GM18508 (cell line): ENCODE results near the gene VAC14.

Experiments
- ATAC-seq: cut with Tn5 transposase; IDR thresholded peaks from one replicate; pipeline ENCODE4 v1.9.1; 2021; ENCODE audit warnings: moderate number of reproducible peaks; ENCODE audit not compliant: insufficient read depth, unreplicated experiment

Gene VAC14

DNA sequence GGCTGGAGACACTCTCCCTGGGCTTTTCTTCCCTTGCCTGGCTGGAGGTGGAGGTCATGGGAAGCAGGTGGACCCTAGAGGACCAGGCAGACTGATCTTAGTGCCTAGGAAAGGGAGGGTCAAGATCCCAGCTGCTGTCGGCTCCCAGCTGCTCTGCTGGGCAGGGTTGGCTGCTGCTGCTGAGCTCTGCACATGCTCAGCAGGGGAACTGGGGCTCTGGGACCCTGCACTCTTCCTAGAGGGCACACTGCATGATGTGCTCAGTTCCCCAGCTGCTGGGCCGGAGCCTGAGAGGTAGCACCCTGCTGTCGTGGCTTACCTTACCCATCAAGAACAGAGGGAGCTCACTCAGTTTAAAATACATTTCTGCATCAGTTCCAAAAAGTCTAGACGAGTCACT, 34.3 kb downstream of the VAC14 start:
- ATAC-seq, result no peak

DNA sequence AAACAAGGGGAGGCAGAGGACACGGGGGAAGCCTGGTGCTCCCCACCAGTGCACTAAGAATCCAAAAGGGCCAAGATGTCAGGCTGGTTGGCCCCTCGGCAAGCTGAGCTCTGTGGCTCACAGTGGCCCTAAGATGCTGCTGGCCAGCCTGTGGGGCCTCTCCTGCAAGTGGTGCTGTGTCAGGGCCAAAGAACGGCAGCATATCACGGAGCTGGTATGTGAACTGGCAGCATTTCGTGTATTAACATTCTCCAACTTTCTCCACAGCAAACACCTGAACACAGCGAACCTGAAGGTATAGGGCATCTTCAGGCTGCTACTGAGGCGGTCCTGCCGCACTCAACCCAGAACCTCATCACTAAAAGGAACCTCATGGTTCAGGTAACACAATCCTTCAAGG, 34.8 kb downstream of the VAC14 start:
- no peak for ATAC-seq

GRCh38 chr16:70765491-70765890, 35.5 kb downstream of the VAC14 start:
- no peak for ATAC-seq

DNA sequence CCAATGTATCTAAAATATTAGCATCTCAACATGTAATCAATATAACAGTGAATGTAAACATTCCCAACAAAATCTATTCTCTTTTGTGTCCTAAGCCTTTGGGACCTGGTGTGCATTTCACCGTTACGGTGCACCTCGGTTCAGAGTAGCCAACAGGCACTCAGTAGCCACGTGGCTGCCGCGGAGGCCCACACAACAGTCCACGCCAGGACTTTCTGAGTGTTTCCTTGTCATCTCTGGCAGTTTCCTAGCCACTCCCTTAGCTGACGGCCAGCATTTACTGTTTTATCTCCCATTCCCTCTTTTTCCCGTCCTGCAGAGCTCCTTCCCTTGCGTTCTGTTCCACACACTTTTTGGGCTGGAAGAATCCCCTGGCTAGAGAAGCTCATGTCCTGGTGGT, 36.3 kb downstream of the VAC14 start:
- ATAC-seq, result no peak

GRCh38 chr16:70760221-70760620, 40.7 kb downstream of the VAC14 start:
- no peak for ATAC-seq

GRCh38 chr16:70759666-70760065, 41.3 kb downstream of the VAC14 start:
- ATAC-seq, result no peak

- ATAC-seq, result no peak
These were observed 42.2 kb downstream of the VAC14 start for GRCh38 chr16:70758786-70759185.

GRCh38 chr16:70757183-70757582, 43.8 kb downstream of the VAC14 start:
- ATAC-seq, result no peak

DNA sequence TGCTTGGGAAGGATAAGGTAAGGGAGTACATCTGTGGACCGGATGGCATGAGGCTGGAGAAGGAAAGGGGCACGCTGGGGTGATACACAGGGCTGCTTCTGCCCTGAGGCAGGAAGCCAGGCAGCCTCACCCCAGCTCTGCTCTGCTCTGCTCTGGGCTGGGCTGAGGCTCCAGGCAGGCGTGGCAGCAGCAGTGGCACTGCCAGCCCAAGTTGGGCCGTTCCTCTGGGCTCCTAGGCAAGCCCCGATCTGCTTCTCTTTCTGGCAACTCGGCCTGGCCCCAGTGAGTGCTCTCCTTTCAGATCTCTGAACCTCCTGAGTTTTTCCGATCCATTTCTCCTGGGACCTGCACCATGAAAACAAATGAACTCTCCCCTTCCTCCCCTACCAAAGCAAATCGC, 44.9 kb downstream of the VAC14 start:
- ATAC-seq, result no peak

DNA sequence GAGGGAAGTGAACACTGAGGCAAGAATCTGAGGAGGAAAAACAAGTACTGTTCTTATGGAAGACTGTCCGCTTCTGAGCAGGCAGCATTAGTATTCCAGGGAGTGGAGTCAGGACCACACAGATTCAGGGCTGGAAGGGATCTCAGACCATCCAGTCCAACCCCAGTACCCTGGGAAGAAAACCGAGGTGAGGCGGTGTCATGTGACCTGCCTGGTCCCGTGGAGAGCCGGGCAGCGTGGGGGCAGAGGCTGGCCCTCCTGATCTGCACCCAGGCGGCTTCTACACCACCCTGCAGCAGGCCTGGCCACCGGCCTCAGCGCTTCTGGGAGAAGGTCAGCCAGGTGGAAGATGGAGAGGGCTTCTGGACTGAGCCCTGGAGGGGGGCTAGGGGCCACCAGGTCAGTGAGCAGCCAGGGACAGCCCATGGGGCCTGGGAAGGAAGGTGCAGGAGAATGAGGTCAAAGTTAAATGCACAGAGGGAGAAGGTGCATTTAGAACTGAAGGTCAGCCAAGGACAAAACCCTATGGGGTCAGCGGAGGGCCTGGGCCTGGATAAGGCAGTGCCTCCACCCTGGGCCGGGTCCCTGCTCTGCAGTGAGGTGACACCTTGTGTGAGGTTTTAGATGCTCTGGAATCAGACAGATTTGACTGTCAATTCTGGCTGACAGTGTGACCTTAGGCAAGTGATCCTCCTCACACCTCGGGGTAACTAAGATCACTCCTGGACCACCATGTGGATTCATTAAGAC, 45.9 kb downstream of the VAC14 start:
- no peak for ATAC-seq

GRCh38 chr16:70754371-70754770, 46.6 kb downstream of the VAC14 start:
- ATAC-seq, result no peak

GRCh38 chr16:70753694-70754325, 47.1 kb downstream of the VAC14 start:
- no peak for ATAC-seq

DNA sequence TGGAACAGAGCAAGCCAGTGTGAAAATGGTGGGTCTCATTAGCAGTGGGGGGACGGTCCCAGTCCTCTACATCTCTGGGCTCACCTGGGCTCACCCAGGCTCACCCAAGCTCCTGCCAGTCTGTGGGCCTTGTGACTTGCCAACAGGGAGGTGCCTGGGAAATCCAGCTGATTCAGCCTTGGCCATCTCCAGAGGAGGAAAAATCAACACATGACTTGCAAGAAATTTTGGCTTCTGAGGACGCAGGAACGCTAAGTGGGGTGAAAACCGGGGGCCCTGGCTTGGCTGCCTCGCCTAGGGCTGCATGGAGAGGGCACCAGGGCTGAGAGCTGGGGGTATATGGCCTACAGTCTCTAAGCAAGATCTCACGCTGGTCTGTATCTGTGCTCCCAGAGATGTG, 47.7 kb downstream of the VAC14 start:
- no peak for ATAC-seq

GRCh38 chr16:70752426-70752825, 48.5 kb downstream of the VAC14 start:
- no peak for ATAC-seq

DNA sequence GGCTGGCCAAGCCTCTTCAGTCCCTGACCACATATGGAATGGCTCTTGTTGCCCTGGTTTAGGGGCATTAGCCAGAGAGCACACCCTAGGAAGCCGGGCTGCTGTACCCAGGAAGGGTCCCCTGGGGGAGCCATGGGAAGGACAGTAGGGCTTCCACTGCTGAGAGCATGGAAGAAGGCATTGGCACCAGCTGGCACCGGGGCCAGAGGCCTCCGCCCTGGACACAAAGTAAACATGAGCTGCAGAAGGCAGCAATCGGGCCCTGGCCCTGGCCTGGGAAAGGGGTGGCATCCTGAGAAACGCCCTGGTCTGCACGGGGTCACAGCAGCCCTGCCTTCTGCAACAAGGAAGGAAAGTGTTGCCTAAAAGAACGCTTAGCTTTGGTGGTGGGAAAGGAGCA, 49.4 kb downstream of the VAC14 start:
- no peak for ATAC-seq

GRCh38 chr16:70750893-70751467, 50.0 kb downstream of the VAC14 start:
- no peak for ATAC-seq

GRCh38 chr16:70749681-70750601, 51.0 kb downstream of the VAC14 start:
- no peak for ATAC-seq

DNA sequence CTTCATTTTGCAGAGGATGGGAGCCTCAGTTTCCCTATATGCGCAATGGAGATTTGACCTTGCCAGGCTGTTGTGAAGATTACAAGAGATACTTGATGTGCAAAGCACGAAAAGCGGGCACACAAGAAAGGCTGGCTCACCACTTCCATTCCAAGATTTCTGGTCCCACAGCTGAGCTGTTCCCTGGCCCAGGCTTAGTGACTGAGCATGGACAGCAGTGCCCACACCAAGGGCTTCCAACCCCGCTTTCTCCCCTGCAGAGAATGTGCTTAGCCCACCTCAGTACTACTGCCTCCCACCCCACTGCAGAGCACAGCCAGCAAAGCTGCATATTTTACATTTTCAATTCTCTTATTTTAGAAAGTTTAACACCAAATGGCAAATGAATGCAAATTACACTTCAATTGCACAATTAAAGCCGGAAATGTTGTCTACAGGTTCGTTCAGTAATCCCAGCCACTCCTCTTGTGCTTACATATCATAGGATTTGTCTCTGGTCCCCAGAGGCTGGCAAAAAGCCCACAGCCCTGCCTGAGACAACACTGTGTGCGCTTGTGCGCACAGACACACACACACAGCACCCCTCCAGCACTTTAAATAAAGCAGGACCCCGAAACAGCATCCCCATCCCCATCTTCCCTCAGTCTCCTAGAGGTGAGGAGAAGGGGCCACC, 51.8 kb downstream of the VAC14 start:
- ATAC-seq, result no peak

GRCh38 chr16:70747703-70748631, 53.0 kb downstream of the VAC14 start:
- ATAC-seq, result no peak
